GM10266 (cell line): ENCODE measurements around the gene ARHGEF3.

ENCODE experiments used
- DNase-seq: peaks from one replicate; pipeline ENCODE4 v3.0.0; 2012; ENCODE audit errors: extremely low spot score
- CTCF ChIP-seq: IDR thresholded peaks from 2 replicates; pipeline ENCODE4 v1.5.1; 2012; ENCODE audit warnings: mild to moderate bottlenecking, low read depth; ENCODE audit not compliant: control insufficient read depth, insufficient read depth; ENCODE audit errors: missing control alignments

The ARHGEF3 gene

GRCh38 chr3:56775838-56776555 lies 25.8 kb downstream of the ARHGEF3 start:
- no peak for TF ChIP-seq CTCF
- no peak for DNase-seq

- no peak for TF ChIP-seq CTCF
- DNase-seq = no peak
These were observed 26.3 kb downstream of the ARHGEF3 start for GRCh38 chr3:56775445-56775837.

- no peak for DNase-seq
These were observed 27.8 kb downstream of the ARHGEF3 start for GRCh38 chr3:56773986-56774385.

GRCh38 chr3:56772952-56773938 lies 28.5 kb downstream of the ARHGEF3 start:
- DNase-seq = no peak
- no peak for TF ChIP-seq CTCF

More at GRCh38 chr3:56773986-56774385, 27.8 kb downstream of the ARHGEF3 start:
- TF ChIP-seq CTCF = no peak

GRCh38 chr3:56771376-56771775 lies 30.4 kb downstream of the ARHGEF3 start:
- no peak for DNase-seq
- no peak for TF ChIP-seq CTCF

GRCh38 chr3:56769116-56769707 lies 32.5 kb downstream of the ARHGEF3 start:
- TF ChIP-seq CTCF = no peak
- no peak for DNase-seq
